Lower lobe of right lung (tissue), 2 donors: Measurements from ENCODE around the gene ZNF451. TPM values are rescaled to one million over a fixed set of nuclear protein-coding genes. Genes with fewer than 3 reads are reported as not detected.
A peak's percentile ranks its signal among the peaks of the same experiment; 100 is the strongest.

Source experiments
- ATAC-seq, 2 donors: fragments of 200-7000 bp; cut with Tn5 transposase; one replicate each; pipeline ENCODE4 v1.9.1; 2020 to 2022; ENCODE audit warnings: mild to moderate bottlenecking in 2 of 2, moderate library complexity in 2 of 2
- DNase-seq: peaks from one replicate; pipeline ENCODE4 v3.0.0-alpha.2; 2020
- H3K27ac ChIP-seq: fragments of 200-600 bp; one replicate; pipeline ENCODE4 v1.8.0; 2022
- H3K27me3 ChIP-seq: fragments of 200-600 bp; one replicate; pipeline ENCODE4 v1.8.0; 2022; ENCODE audit warnings: low read depth
- H3K36me3 ChIP-seq: fragments of 200-600 bp; one replicate; pipeline ENCODE4 v1.8.0; 2022; ENCODE audit warnings: mild to moderate bottlenecking
- H3K4me1 ChIP-seq: fragments of 200-600 bp; one replicate; pipeline ENCODE4 v1.8.0; 2022
- H3K4me3 ChIP-seq: fragments of 200-600 bp; one replicate; pipeline ENCODE4 v1.8.0; 2022; ENCODE audit warnings: mild to moderate bottlenecking
- H3K9me3 ChIP-seq: fragments of 200-600 bp; one replicate; pipeline ENCODE4 v1.8.0; 2022
- intact Hi-C: fragments of 100-400 bp; cut with DNase I; formaldehyde crosslinking; loops from one replicate; pipeline ENCODE4 v1.11.0; 2022
- total RNA-seq: library from RNA; stranded (reverse); fragmentation: NEBNext Ultra II Directional; extraction: Animal tissue kit (Norgen Biotek cat#: 25700); gene quantifications from one replicate; pipeline ENCODE4 v1.2.1, GENCODE V29; 2021
- TF ChIP-seq, protein P1 (sequence below): fragments of 200-600 bp; IDR thresholded peaks from one replicate; pipeline ENCODE4 v1.8.0; 2022; ENCODE audit warnings: antibody characterized with exemption, mild to moderate bottlenecking
- donor health status: DM: no; HTN: yes; CAD: no; lungs with severe emphysema.

The ZNF451 gene
- total RNA-seq, 1 donor from 2014 or later: 56.9 TPM

DNA sequence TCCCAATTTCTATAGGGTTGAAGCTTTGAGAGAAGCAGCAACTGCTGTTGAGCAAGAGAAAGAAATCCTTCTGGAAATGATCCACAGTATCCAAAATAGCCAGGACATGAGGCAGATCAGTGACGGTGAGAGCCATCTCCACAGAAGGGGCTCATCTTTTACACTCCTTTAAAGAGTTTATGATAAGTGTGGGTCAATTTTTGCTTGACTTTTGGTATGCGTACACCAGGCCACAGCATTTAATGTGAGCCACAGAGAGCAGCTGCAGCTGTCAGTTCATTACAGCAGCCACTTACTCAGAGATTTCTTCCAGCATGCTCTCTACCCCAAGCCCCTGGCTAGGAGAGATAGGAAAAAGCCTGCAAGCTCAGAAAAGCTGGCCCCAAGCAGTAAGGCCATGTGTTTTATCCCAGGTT, 92.0 kb downstream of the ZNF451 start:
- Histone ChIP-seq H3K27ac (no peak overlapping the region), H3K27me3 (no peaks in the 10 kb centered on the region), H3K36me3 (peaks cover 28% of the 10 kb centered on the region), H3K4me1 (no peaks in the 10 kb centered on the region), H3K4me3 (no peak overlapping the region), H3K9me3 (no peaks in the 10 kb centered on the region)
- TF ChIP-seq, protein P1, sequence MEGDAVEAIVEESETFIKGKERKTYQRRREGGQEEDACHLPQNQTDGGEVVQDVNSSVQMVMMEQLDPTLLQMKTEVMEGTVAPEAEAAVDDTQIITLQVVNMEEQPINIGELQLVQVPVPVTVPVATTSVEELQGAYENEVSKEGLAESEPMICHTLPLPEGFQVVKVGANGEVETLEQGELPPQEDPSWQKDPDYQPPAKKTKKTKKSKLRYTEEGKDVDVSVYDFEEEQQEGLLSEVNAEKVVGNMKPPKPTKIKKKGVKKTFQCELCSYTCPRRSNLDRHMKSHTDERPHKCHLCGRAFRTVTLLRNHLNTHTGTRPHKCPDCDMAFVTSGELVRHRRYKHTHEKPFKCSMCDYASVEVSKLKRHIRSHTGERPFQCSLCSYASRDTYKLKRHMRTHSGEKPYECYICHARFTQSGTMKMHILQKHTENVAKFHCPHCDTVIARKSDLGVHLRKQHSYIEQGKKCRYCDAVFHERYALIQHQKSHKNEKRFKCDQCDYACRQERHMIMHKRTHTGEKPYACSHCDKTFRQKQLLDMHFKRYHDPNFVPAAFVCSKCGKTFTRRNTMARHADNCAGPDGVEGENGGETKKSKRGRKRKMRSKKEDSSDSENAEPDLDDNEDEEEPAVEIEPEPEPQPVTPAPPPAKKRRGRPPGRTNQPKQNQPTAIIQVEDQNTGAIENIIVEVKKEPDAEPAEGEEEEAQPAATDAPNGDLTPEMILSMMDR: no peak
- DNase-seq (no peak), ATAC-seq (peak; percentile 58 to 85)
- intact Hi-C loops: no loop called here

DNA sequence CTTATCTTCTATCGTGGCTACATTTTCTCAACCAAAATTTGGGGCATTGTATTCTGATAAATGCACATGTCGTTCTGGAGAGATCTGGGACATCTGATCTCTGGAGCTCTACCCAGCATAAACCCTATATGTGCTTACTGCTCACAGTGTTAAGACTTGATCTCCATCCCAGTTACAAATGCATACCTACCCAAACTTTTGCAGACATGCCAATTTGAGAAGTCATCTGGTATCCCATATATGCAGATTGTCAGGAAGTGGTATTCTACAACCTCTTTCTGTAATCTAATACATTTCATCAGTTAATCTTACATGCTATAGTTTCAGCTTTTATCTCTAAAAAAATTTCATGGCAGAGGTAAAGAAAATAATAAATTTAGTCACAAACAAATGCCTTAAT, 93.3 kb downstream of the ZNF451 start:
- no peak overlapping the region for H3K4me3 ChIP-seq
- DNase-seq (no peak), ATAC-seq (no peak)
- no peaks in the 10 kb centered on the region for H3K27me3 ChIP-seq
- intact Hi-C loops: no loop called here
- peaks cover 28% of the 10 kb centered on the region for H3K36me3 ChIP-seq
- TF ChIP-seq, protein P1: no peak
- H3K9me3 ChIP-seq: no peaks in the 10 kb centered on the region
- H3K4me1 ChIP-seq: no peaks in the 10 kb centered on the region
- no peak overlapping the region for H3K27ac ChIP-seq

DNA sequence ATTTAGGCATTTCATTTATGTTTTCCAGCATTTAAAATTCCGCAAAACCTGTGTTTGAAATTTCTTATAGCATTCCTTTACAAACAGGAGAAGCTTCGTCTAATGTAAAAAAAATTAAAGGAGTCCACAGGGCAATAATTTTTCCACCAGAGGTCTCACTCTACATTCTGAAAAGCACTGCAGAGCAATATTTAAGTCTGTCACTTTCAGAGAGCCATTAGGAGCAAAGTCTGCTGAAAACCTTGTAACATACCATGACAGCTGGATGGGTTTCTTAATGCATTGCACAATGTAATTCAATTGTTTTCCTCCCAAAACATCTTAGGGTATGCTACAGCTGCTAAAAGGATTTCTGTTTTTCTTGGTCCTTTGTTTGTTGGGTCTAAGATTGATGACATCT, 100.2 kb downstream of the ZNF451 start:
- Histone ChIP-seq H3K4me3 (no peak overlapping the region), H3K36me3 (peaks cover 12% of the 10 kb centered on the region), H3K9me3 (no peaks in the 10 kb centered on the region), H3K27me3 (no peaks in the 10 kb centered on the region), H3K27ac (no peak overlapping the region), H3K4me1 (no peaks in the 10 kb centered on the region)
- TF ChIP-seq, protein P1: peak; percentile 17
- ATAC-seq (no peak), DNase-seq (no peak)
- intact Hi-C loops: no loop called here

DNA sequence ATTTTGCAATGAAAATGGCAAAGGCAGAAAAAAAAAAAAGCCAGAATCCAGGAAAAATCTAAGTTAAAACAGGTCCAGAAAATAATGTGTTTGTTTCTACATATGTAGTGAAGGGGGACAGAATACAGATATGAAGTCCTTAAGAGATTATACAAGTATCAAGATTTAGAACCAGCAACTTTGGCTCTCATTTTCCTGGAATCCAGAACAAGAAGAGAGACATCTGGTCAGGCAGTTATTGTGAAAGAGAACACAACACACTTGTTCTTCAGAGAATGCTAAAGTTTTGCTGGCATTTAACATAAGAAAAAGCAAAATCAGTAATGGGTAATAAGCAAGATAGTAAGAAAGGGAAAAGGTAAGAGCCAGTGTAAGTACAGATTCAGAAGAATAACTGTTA, 103.2 kb downstream of the ZNF451 start:
- ATAC-seq (no peak), DNase-seq (no peak)
- H3K4me3 ChIP-seq: no peak overlapping the region
- intact Hi-C loops: no loop called here
- no peaks in the 10 kb centered on the region for H3K4me1 ChIP-seq
- peak overlapping the region; percentile 9 for H3K27ac ChIP-seq
- TF ChIP-seq, protein P1: no peak
- H3K9me3 ChIP-seq: no peaks in the 10 kb centered on the region
- H3K36me3 ChIP-seq: peaks cover 12% of the 10 kb centered on the region
- no peaks in the 10 kb centered on the region for H3K27me3 ChIP-seq

DNA sequence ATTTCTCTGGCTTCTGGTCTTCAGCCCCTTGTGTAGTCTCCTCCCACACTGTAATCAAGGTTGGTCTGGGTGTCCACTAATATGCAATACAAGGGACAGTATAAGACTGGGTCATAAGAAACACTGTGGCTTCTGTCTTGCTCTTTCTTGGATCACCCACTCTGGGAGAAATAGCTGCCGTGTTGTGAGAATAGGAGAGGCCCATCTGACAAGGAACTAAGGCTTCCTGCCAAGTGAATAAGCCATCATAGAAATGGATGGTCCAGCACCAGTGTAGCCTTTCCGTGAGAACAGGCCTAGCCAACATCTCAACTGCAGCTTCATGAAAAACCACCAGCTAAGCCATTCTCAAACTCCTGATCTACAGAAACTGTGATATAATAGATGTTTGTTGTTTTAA, 105.5 kb downstream of the ZNF451 start:
- no peaks in the 10 kb centered on the region for H3K9me3 ChIP-seq
- peaks cover 3% of the 10 kb centered on the region for H3K4me1 ChIP-seq
- no peak overlapping the region for H3K4me3 ChIP-seq
- H3K36me3 ChIP-seq: peaks cover 7% of the 10 kb centered on the region
- TF ChIP-seq, protein P1: no peak
- ATAC-seq (no peak), DNase-seq (no peak)
- no peaks in the 10 kb centered on the region for H3K27me3 ChIP-seq
- intact Hi-C loops: no loop called here
- H3K27ac ChIP-seq: no peak overlapping the region
